CD4-positive, alpha-beta T cell treated with Interleukin-15 for 1 hour (primary cell): ENCODE results near the gene SH3PXD2A.

Source experiments
- DNase-seq: peaks from one replicate; pipeline ENCODE4 v3.0.0-alpha.2; 2020

Gene SH3PXD2A

GRCh38 chr10:103807996-103808395, 47.4 kb downstream of the SH3PXD2A start:
- DNase-seq, result no peak

GRCh38 chr10:103806395-103807187, 48.8 kb downstream of the SH3PXD2A start:
- DNase-seq, result no peak

GRCh38 chr10:103805781-103806180, 49.6 kb downstream of the SH3PXD2A start:
- no peak for DNase-seq

GRCh38 chr10:103804871-103805270, 50.5 kb downstream of the SH3PXD2A start:
- no peak for DNase-seq

GRCh38 chr10:103803941-103804340, 51.4 kb downstream of the SH3PXD2A start:
- DNase-seq, result no peak

GRCh38 chr10:103802637-103803353, 52.6 kb downstream of the SH3PXD2A start:
- DNase-seq, result no peak

GRCh38 chr10:103802081-103802480, 53.3 kb downstream of the SH3PXD2A start:
- DNase-seq, result no peak

- DNase-seq, result peak; percentile 43
Observed at GRCh38 chr10:103800789-103801540, 54.4 kb downstream of the SH3PXD2A start.

- DNase-seq, result no peak
Observed at GRCh38 chr10:103800089-103800488, 55.3 kb downstream of the SH3PXD2A start.

- DNase-seq, result no peak
Observed at GRCh38 chr10:103799341-103799740, 56.0 kb downstream of the SH3PXD2A start.

GRCh38 chr10:103798511-103798910, 56.9 kb downstream of the SH3PXD2A start:
- no peak for DNase-seq

GRCh38 chr10:103797857-103798256, 57.5 kb downstream of the SH3PXD2A start:
- no peak for DNase-seq

- DNase-seq, result no peak
Observed at GRCh38 chr10:103795634-103796270, 59.6 kb downstream of the SH3PXD2A start.

GRCh38 chr10:103794996-103795395, 60.4 kb downstream of the SH3PXD2A start:
- DNase-seq, result no peak

- DNase-seq, result no peak
Observed at GRCh38 chr10:103793920-103794883, 61.2 kb downstream of the SH3PXD2A start.

- no peak for DNase-seq
Observed at GRCh38 chr10:103793429-103793828, 61.9 kb downstream of the SH3PXD2A start.

GRCh38 chr10:103792547-103792946, 62.8 kb downstream of the SH3PXD2A start:
- no peak for DNase-seq

GRCh38 chr10:103791858-103792257, 63.5 kb downstream of the SH3PXD2A start:
- DNase-seq, result no peak

- DNase-seq, result no peak
Observed at GRCh38 chr10:103791291-103791690, 64.1 kb downstream of the SH3PXD2A start.

GRCh38 chr10:103790580-103790979, 64.8 kb downstream of the SH3PXD2A start:
- DNase-seq, result no peak

GRCh38 chr10:103789771-103790201, 65.6 kb downstream of the SH3PXD2A start:
- DNase-seq, result no peak

- DNase-seq, result no peak
Observed at GRCh38 chr10:103789161-103789560, 66.2 kb downstream of the SH3PXD2A start.
